GM12878 (cell line): Measurements from ENCODE around the gene CORO1C. TPM values are rescaled to one million over a fixed set of nuclear protein-coding genes. Genes with fewer than 3 reads are reported as not detected.

ENCODE experiments used
- BACH1 ChIP-seq: fragments of 450-650 bp; IDR thresholded peaks from 2 replicates; pipeline ENCODE4 v1.6.1; 2017; ENCODE audit warnings: mild to moderate bottlenecking, borderline replicate concordance
- CEBPZ ChIP-seq: fragments of 150-350 bp; IDR thresholded peaks from 2 replicates; pipeline ENCODE4 v1.6.1; 2016; ENCODE audit warnings: low read depth, low read length
- ESRRA ChIP-seq: IDR thresholded peaks from 2 replicates; pipeline ENCODE4 v1.6.1; 2012; ENCODE audit warnings: mild to moderate bottlenecking, low read length, improper control_type of control experiment
- JUND ChIP-seq: IDR thresholded peaks from 2 replicates; pipeline ENCODE4 v1.6.1; 2012; ENCODE audit warnings: low read depth, mild to moderate bottlenecking, low read length, improper control_type of control experiment, moderate library complexity
- KDM1A ChIP-seq: fragments of 200-600 bp; sonication (generic); IDR thresholded peaks from 2 replicates; pipeline ENCODE4 v1.6.1; 2016; ENCODE audit warnings: borderline replicate concordance
- MYC ChIP-seq: IDR thresholded peaks from 2 replicates; pipeline ENCODE4 v1.6.1; 2011; ENCODE audit warnings: mild to moderate bottlenecking, low read length, moderate library complexity, inconsistent platforms; ENCODE audit not compliant: insufficient read depth, insufficient replicate concordance, insufficient read length, severe bottlenecking
- POLR2AphosphoS5 ChIP-seq: IDR thresholded peaks from 2 replicates; pipeline ENCODE4 v1.6.1; 2011; ENCODE audit warnings: mild to moderate bottlenecking, low read length, inconsistent platforms
- POU2F2 ChIP-seq: IDR thresholded peaks from 3 replicates; pipeline ENCODE4 v1.6.1; 2011; ENCODE audit warnings: low read depth, mild to moderate bottlenecking, low read length, borderline replicate concordance
- STAT3 ChIP-seq: IDR thresholded peaks from 2 replicates; pipeline ENCODE4 v1.6.1; 2011; ENCODE audit warnings: low read depth, low read length, improper control_type of control experiment
- USF1 ChIP-seq: IDR thresholded peaks from 2 replicates; pipeline ENCODE4 v1.6.1; 2011; ENCODE audit warnings: borderline replicate concordance, low read depth, mild to moderate bottlenecking, moderate library complexity, mixed read lengths, low read length; ENCODE audit not compliant: insufficient read depth; ENCODE audit errors: extremely low read length
- polyA plus RNA-seq, 11 experiments: library from polyadenylated mRNA; depleted of rRNA in 4 of 11; unstranded in 6 of 11; stranded (reverse) in 5 of 11; fragments of >200 nt; fragmentation: Nextera tagmentation in 4 of 11; fragmentation: Illumina TruSeq in 1 of 11; extraction: Ambion mirVana in 4 of 11; extraction: Trizol in 1 of 11; gene quantifications; 1 replicate in 1 of 11; 2 replicates in 10 of 11; pipeline versions ENCODE4 v1.2.1 to v1.2.3, GENCODE V29; 2011 to 2016; ENCODE audit warnings: inconsistent platforms in 2 of 11, missing spikeins in 2 of 11, low read depth in 1 of 11
- total RNA-seq, 4 experiments: library from RNA; depleted of rRNA in 3 of 4; stranded (reverse); fragments of >200 nt in 3 of 4; fragmentation: Illumina TruSeq in 1 of 4; extraction: Trizol in 1 of 4; gene quantifications; 2 replicates each; pipeline versions ENCODE4 v1.2.1 to v1.2.3, GENCODE V29; 2013 to 2021

The CORO1C gene
- total and polyA plus RNA-seq, 10 of the 15 experiments (the other 5 are each of a cell fraction or from before 2014, with no cell fraction given): 52.7 to 254 (median 171) TPM

DNA sequence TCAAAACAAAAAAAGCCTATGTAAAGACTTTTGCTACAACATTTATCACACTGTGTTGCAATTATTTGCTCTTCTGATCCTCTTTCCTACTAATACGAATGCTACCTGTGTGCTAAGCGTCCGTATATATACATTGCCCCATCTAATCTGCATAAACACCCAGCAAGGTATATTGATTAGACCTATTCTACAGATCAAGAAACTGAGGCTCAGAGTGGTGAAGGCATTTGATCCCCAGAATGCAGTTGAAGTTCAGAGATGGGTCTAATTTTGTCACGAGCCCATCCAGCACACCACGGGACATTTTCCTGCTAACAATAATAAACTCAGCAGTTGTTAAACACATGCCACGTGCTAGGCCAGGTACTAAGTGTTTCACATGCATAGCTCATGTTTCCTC is 25.1 kb upstream of the CORO1C start (continued):
- TF ChIP-seq MYC: no peak
- no peak for TF ChIP-seq USF1
- no peak for TF ChIP-seq KDM1A
- no peak for TF ChIP-seq BACH1
- no peak for TF ChIP-seq POLR2AphosphoS5
- TF ChIP-seq CEBPZ: no peak
- TF ChIP-seq JUND: no peak
- TF ChIP-seq POU2F2: no peak
- TF ChIP-seq STAT3: no peak
- TF ChIP-seq ESRRA: no peak
